ENCODE results near the gene TXNL4B.

TXNL4B gene

GRCh38 chr16:72093448-72094265 is at the start of gene TXNL4B, which contains the start of gene DHX38:
TSS of gene TXNL4B (minus strand) at chr16:72093620. CDS start at chr16:72090749, 2,871 bp downstream.
TSS of gene DHX38 (plus strand) at chr16:72093847. CDS start at chr16:72096158, 2,311 bp downstream.
- TF ChIP-seq CTCF (IDR thresholded peaks at IDR 0.05; ENCODE audit: low read depth, low read length) = no peak
- DNase-seq (ENCODE audit: low read depth in 2 of 2) = peak; percentile 99
- H3K4me3 ChIP-seq (replicated peaks in 1 of 2; ENCODE audit: low read depth in 2 of 2, low read length in 2 of 2) = peak within 1 kb of the TSS; percentile 89 to 100

- no peak for TF ChIP-seq CTCF (IDR thresholded peaks at IDR 0.05; ENCODE audit: low read depth, low read length)
- no peak for DNase-seq (ENCODE audit: low read depth in 2 of 2)
- H3K4me3 ChIP-seq (replicated peaks in 1 of 2; ENCODE audit: low read depth in 2 of 2, low read length in 2 of 2) = no peak overlapping the region
These were observed 49.1 kb upstream of the TXNL4B start for GRCh38 chr16:72142476-72142875.

- H3K4me3 ChIP-seq (replicated peaks in 1 of 2; ENCODE audit: low read depth in 2 of 2, low read length in 2 of 2) = no peak overlapping the region
- no peak for TF ChIP-seq CTCF (IDR thresholded peaks at IDR 0.05; ENCODE audit: low read depth, low read length)
- no peak for DNase-seq (ENCODE audit: low read depth in 2 of 2)
These were observed 46.5 kb upstream of the TXNL4B start for GRCh38 chr16:72139908-72140307.

GRCh38 chr16:72138064-72138572 is 44.7 kb upstream of the TXNL4B start:
- no peak for TF ChIP-seq CTCF (IDR thresholded peaks at IDR 0.05; ENCODE audit: low read depth, low read length)
- no peak overlapping the region for H3K4me3 ChIP-seq (replicated peaks in 1 of 2; ENCODE audit: low read depth in 2 of 2, low read length in 2 of 2)

GRCh38 chr16:72137380-72138063 is 44.1 kb upstream of the TXNL4B start:
- no peak overlapping the region for H3K4me3 ChIP-seq (replicated peaks in 1 of 2; ENCODE audit: low read depth in 2 of 2, low read length in 2 of 2)
- DNase-seq (ENCODE audit: low read depth in 2 of 2) = no peak
- TF ChIP-seq CTCF (IDR thresholded peaks at IDR 0.05; ENCODE audit: low read depth, low read length) = no peak

More at GRCh38 chr16:72138064-72138572, 44.7 kb upstream of the TXNL4B start:
- no peak for DNase-seq (ENCODE audit: low read depth in 2 of 2)

GRCh38 chr16:72134507-72134906 is 41.1 kb upstream of the TXNL4B start:
- no peak for DNase-seq (ENCODE audit: low read depth in 2 of 2)
- H3K4me3 ChIP-seq (replicated peaks in 1 of 2; ENCODE audit: low read depth in 2 of 2, low read length in 2 of 2) = no peak overlapping the region
- no peak for TF ChIP-seq CTCF (IDR thresholded peaks at IDR 0.05; ENCODE audit: low read depth, low read length)
